Measurements from ENCODE around the gene ZCCHC24.

Gene ZCCHC24

DNA sequence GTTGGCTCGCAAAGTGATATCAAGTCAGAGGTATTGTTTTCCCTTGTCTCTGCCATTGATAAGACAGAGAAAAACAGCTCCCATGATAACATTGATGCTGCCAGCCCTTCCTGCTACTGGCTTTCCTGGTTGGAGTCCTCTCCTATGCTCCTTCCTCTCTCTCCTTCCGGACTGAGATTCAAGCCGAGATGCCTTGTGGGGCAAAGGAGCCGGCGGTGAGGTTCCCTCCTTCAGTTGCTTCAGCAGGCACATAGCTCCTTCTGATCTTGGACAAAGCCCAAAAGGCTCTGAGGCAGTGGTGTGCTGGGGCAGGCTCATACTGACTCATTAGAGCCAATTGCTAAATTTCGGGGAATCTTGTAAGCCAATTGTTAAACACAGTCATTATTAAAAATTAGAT, 8.8 kb upstream of the ZCCHC24 start:
- Mint-ChIP-seq H3K4me1 (peaks cover 20% of the 10 kb centered on the region), H3K36me3 (ENCODE audit: low read depth) (no peaks in the 10 kb centered on the region), H3K4me3 (no peak overlapping the region), H3K27ac (peak overlapping the region in 1 of 3 experiments; percentile 42), H3K9me3 (no peaks in the 10 kb centered on the region), H3K27me3 (ENCODE audit: low read depth) (peaks cover 12% of the 10 kb centered on the region)
- TF ChIP-seq, protein P1, sequence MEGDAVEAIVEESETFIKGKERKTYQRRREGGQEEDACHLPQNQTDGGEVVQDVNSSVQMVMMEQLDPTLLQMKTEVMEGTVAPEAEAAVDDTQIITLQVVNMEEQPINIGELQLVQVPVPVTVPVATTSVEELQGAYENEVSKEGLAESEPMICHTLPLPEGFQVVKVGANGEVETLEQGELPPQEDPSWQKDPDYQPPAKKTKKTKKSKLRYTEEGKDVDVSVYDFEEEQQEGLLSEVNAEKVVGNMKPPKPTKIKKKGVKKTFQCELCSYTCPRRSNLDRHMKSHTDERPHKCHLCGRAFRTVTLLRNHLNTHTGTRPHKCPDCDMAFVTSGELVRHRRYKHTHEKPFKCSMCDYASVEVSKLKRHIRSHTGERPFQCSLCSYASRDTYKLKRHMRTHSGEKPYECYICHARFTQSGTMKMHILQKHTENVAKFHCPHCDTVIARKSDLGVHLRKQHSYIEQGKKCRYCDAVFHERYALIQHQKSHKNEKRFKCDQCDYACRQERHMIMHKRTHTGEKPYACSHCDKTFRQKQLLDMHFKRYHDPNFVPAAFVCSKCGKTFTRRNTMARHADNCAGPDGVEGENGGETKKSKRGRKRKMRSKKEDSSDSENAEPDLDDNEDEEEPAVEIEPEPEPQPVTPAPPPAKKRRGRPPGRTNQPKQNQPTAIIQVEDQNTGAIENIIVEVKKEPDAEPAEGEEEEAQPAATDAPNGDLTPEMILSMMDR (IDR thresholded peaks at IDR 0.05; ENCODE audit: unreplicated experiment in 3 of 3), result no peak

DNA sequence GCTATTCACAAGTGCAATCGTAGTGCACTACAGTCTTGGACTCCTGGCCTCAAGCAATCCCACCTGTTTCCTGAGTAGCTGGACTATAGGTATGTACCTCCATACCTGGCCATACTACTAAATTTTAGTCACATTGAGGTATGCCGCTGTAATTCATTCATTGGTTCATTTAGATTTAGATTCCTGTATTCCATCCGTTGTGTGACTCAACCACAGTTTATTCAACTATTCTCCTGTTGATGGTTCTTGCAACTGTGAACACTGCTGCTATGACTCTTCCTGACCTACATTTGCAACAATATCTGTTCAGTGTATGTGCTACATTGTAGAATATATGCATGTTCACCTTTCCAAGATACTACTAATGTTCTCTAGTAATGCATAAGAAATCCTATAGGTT, 8.0 kb upstream of the ZCCHC24 start:
- no peak overlapping the region for H3K4me3 Mint-ChIP-seq
- TF ChIP-seq, protein P1 (IDR thresholded peaks at IDR 0.05; ENCODE audit: unreplicated experiment in 3 of 3), result no peak
- H3K27ac Mint-ChIP-seq, result peak overlapping the region in 1 of 3 experiments; percentile 74
- no peaks in the 10 kb centered on the region for H3K9me3 Mint-ChIP-seq
- H3K27me3 Mint-ChIP-seq (ENCODE audit: low read depth), result peaks cover 12% of the 10 kb centered on the region
- H3K36me3 Mint-ChIP-seq (ENCODE audit: low read depth), result no peaks in the 10 kb centered on the region
- peaks cover 29% of the 10 kb centered on the region for H3K4me1 Mint-ChIP-seq

DNA sequence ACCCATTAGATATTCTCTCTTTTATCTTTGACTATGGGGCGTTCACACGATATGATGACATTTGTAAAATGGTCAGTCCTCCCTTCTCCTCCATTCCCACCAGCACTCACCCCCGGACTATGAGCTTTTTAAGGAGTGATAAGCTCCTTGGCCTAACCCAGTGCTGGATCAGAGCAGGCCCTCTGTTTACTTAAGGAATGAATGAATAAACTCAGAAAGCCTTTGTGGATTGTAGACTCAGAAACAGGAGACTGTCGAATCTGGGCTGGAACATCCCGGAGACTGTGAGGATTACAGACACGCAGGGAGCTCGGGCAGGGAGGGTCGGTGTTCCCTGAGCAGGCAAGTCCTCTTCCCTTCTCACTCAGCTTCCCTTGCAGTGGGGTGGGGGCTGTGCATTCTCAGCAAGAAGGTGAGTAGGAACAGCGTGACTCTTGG, 6.8 kb upstream of the ZCCHC24 start:
- H3K9me3 Mint-ChIP-seq, result no peaks in the 10 kb centered on the region
- H3K4me3 Mint-ChIP-seq, result no peak overlapping the region
- H3K4me1 Mint-ChIP-seq, result peaks cover 38% of the 10 kb centered on the region
- H3K36me3 Mint-ChIP-seq (ENCODE audit: low read depth), result no peaks in the 10 kb centered on the region
- H3K27ac Mint-ChIP-seq, result peak overlapping the region; percentile 12 to 68 (median 57)
- TF ChIP-seq, protein P1 (IDR thresholded peaks at IDR 0.05; ENCODE audit: unreplicated experiment in 3 of 3), result no peak
- peaks cover 9% of the 10 kb centered on the region for H3K27me3 Mint-ChIP-seq (ENCODE audit: low read depth)

DNA sequence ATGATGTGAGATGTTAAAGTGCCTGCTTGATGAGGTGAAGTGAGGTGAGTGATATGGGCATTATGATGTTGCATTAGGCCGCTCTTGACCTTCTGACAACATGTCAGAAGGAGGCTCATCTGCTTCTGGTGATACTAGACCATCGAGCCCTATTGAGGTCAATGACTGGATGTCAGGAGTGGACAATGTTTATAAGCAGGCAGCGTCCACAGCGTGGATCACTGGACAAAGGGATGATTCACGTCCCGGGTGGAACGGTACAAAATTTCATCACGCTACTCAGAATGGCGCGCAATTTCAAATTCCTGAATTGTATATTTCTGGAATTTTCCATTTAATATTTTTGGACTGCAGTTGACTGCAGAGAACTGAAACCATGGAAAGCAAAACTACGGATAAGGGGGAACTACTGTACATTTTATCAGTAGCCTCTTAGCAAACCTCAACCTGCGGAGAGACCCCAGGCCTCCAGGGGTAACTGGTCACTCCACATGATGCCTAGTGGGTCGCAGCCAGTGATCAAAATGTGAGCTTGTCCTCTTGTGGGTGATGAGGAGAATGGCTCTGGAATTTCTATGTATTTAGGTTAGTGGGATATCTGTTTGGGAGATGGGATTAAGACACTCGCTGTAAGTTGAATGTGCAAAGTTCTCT, 5.7 kb upstream of the ZCCHC24 start:
- no peaks in the 10 kb centered on the region for H3K9me3 Mint-ChIP-seq
- H3K27ac Mint-ChIP-seq, result peak overlapping the region in 2 of 3 experiments; percentile 15 to 77
- TF ChIP-seq, protein P1 (IDR thresholded peaks at IDR 0.05; ENCODE audit: unreplicated experiment in 3 of 3), result no peak
- no peaks in the 10 kb centered on the region for H3K36me3 Mint-ChIP-seq (ENCODE audit: low read depth)
- H3K4me3 Mint-ChIP-seq, result no peak overlapping the region
- H3K4me1 Mint-ChIP-seq, result peaks cover 44% of the 10 kb centered on the region
- peaks cover 8% of the 10 kb centered on the region for H3K27me3 Mint-ChIP-seq (ENCODE audit: low read depth)

DNA sequence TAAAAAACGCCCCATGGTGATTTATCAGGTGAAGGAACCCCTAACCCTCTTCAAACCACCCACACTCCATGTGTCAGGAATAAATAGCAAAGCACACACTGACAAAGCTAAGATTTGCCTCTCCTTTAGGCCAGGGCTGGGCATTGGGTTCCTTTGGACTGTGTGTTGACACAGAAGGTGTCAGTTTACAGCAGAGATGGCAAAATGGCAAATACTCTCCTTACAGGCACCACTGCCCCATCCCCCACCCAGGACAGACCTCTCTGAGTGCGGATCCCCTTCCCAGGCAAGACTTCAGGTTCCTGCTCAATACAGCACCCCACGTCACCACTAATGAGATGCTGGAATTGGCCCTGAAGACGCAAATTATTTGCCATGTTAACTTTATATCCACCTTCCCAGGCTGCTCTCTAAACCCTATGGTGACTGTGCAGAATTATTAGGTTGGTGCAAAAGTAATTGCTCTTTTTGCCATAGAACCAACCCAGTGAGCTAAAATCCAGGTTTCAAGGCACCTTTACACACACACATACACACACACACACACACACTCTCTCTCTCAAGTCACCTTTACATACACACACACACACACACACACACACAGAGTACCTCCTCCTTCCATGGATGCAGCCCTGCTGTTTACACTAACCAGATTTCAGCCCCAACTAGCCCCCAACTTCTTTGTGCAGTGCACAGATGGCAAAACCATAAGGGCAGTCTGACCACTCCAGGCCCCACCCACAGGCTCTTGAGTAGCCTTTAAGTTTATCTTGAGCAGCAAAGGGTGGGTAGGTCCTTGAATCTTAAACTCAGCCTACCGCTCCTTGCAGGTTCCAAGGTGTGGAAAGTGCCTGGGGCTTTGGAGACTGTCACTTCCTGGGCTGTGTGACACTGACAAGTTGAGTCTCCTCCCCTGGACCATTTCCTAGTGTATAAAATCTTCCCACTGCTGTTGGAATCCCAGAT, 4.0 kb upstream of the ZCCHC24 start:
- H3K4me3 Mint-ChIP-seq, result peak overlapping the region in 1 of 3 experiments; percentile 9
- H3K27me3 Mint-ChIP-seq (ENCODE audit: low read depth), result peaks cover 3% of the 10 kb centered on the region
- H3K27ac Mint-ChIP-seq, result peak overlapping the region; percentile 3 to 43 (median 29)
- no peaks in the 10 kb centered on the region for H3K36me3 Mint-ChIP-seq (ENCODE audit: low read depth)
- H3K4me1 Mint-ChIP-seq, result peaks cover 44% of the 10 kb centered on the region
- H3K9me3 Mint-ChIP-seq, result no peaks in the 10 kb centered on the region
- TF ChIP-seq, protein P1 (IDR thresholded peaks at IDR 0.05; ENCODE audit: unreplicated experiment in 3 of 3), result no peak
